Activated CD8-positive, alpha-beta memory T cell treated with anti-CD3 and anti-CD28 coated beads for 36 hours (primary cell): ENCODE measurements around the gene NF2. TPM values are rescaled to one million over a fixed set of nuclear protein-coding genes. Genes with fewer than 3 reads are reported as not detected.
"Not testable (repeated sequence)": the region's sequence is repeated elsewhere in the genome, so short reads cannot be mapped to it uniquely, and the experiment has no call there.

Experiments
- CTCF ChIA-PET: fragments of 350-600 bp; sonication (Branson Sonifier 250); formaldehyde crosslinking; loops from one replicate; lab custom pipeline; 2021; ENCODE audit warnings: antibody characterized with exemption; lab: Charles Lee
- POLR2A ChIA-PET: fragments of 350-600 bp; sonication (Branson Sonifier 250); formaldehyde crosslinking; loops from one replicate; lab custom pipeline; 2021; ENCODE audit warnings: antibody characterized with exemption; lab: Charles Lee
- total RNA-seq, 2 experiments: library from RNA; stranded (reverse); gene quantifications; one replicate each; pipeline ENCODE4 v1.2.3, GENCODE V29; 2021

The NF2 gene
- total RNA-seq, 2 experiments from 2014 or later = 54.2 to 54.7 TPM

GRCh38 chr22:29587938-29588699, 15.3 kb upstream of the NF2 start:
- ChIA-PET CTCF (interaction anchor here (0.6 to 0.7 kb wide), 2 partner anchors 35 to 38 kb away, joined by 3 to 6 read pairs; no protein-coding TSS in a partner anchor), POLR2A (interaction anchor here (0.7 kb wide), 1 partner anchor 169 kb away, joined by 5 read pairs; no protein-coding TSS in a partner anchor)

DNA sequence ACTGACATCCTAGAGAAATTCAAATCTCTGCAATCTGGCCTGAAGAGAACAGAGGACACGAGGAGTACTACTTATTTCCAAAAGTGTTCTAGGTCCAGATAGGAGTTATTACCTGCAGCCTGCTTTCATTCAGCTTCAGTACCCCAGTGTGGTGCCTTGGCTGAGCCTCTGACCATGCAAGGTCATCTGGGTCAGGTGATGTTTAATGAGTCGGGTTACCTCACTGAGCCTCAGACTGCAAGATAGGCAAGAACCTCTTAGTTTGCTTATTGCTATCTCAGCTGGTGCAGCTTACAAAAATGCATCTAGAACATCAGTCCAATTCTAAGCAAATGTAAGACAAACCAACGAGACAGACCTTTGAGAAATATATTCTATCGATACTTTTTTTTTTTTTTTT, 9.5 kb upstream of the NF2 start:
- ChIA-PET CTCF (no interaction called here), POLR2A (no interaction called here)

GRCh38 chr22:29594447-29594846, 9.0 kb upstream of the NF2 start:
- POLR2A ChIA-PET = not testable (repeated sequence)
- CTCF ChIA-PET = interaction anchor here (1.1 kb wide), 1 partner anchor 31 kb away, joined by 4 read pairs; no protein-coding TSS in a partner anchor

DNA sequence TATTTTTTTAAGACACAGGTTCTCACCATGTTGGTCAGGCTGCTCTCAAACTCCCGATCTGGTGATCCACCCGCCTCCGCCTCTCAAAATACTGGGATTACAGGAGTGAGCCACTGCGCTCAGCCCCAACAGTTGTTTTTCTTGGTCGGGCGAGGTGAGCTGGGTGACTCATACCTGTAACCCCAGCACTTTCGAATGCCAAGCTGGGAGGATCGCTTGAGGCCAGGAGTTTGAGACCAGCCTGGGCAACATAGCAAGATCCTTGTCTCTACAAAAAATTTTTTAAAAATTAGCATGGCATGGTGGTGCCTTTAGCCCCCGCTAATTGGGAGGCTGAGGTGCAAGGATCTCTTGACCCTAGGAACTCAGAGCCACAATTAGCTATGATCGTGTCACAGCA, 7.0 kb upstream of the NF2 start:
- ChIA-PET CTCF (interaction anchor here (0.5 kb wide), 1 partner anchor 29 kb away, joined by 3 read pairs; no protein-coding TSS in a partner anchor), POLR2A (no interaction called here)

- POLR2A ChIA-PET = interaction anchor here (1.1 kb wide), 1 partner anchor 44 kb away, joined by 4 read pairs; the partner anchor contains the start of gene THOC5
- CTCF ChIA-PET = not testable (repeated sequence)
Observed at GRCh38 chr22:29597871-29598683, 5.4 kb upstream of the NF2 start.

DNA sequence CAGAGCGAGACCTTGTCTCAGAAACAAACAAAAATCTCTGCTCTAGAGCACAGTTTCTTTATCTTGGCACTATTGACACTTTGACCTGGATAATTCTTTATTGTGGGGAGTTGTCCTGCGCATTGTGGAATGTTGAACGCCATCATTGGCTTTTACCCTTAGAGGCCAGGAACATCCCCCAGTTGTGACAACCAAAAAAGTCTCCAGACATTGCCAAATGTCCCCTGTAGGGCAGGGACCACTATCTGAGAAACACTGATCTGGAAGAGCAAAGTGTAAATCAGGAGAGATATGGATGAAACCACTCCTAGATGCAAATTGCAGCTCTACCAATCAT, 4.8 kb upstream of the NF2 start:
- CTCF ChIA-PET = interaction anchor here (0.5 kb wide), 1 partner anchor 1936 kb away, joined by 4 read pairs; no protein-coding TSS in a partner anchor

DNA sequence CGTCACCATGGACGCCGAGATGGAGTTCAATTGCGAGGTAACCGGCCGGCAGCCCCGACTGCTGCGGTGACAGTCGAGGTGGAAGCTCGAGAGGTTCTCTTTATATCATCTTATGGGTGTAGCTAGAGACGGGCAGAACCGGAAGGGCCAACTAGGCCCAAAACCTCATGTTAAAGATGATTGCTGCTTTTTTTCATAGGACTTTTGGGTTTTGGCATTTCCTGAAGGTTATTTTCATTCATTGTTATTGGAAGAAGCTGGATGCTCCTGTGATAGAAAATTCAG, 585 bp downstream of the NF2 start:
- POLR2A ChIA-PET = interaction anchor here (0.6 to 0.7 kb wide), 2 partner anchors 19 to 1709 kb away, joined by 3 read pairs; no protein-coding TSS in a partner anchor
- CTCF ChIA-PET = interaction anchor here (0.9 to 3.9 kb wide), 2 partner anchors 22 to 25 kb away, joined by 4 to 14 read pairs; no protein-coding TSS in a partner anchor

More for the DNA sequence above, 4.8 kb upstream of the NF2 start:
- POLR2A ChIA-PET = no interaction called here

- POLR2A ChIA-PET = interaction anchor here (0.6 kb wide), 1 partner anchor 35 kb away, joined by 4 read pairs; no protein-coding TSS in a partner anchor
- CTCF ChIA-PET = interaction anchor here (3.9 kb wide), 1 partner anchor 21 kb away, joined by 14 read pairs; no protein-coding TSS in a partner anchor
Observed at GRCh38 chr22:29605527-29605850, 2.1 kb downstream of the NF2 start.

DNA sequence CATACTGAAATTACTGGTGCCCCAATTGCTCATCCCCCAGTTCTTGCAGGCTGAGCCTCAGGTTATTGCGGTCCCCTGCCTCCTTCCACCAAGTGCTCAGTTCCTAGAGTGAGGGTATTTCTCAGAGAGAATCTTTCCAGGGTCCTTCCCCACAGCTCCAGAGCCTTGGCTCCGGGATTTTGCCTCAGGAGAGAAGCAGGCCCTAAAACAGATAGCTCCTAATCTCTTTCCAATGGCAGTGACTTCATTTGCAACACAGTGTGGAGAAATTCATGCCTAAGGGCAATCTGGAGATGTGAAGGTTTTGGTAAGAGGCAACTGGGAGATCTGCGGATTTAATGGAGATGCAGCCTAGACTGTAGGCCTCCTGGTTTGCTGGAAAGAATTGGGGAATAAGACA, 2.9 kb downstream of the NF2 start:
- CTCF ChIA-PET = interaction anchor here (3.9 kb wide), 1 partner anchor 20 kb away, joined by 14 read pairs; no protein-coding TSS in a partner anchor
- POLR2A ChIA-PET = interaction anchor here (0.6 kb wide), 1 partner anchor 223 kb away, joined by 3 read pairs; no protein-coding TSS in a partner anchor

- POLR2A ChIA-PET = no interaction called here
- CTCF ChIA-PET = interaction anchor here (0.7 to 3.9 kb wide), 2 partner anchors 19 to 506 kb away, joined by 3 to 14 read pairs; no protein-coding TSS in a partner anchor
Observed at GRCh38 chr22:29607426-29607825, 4.0 kb downstream of the NF2 start.

DNA sequence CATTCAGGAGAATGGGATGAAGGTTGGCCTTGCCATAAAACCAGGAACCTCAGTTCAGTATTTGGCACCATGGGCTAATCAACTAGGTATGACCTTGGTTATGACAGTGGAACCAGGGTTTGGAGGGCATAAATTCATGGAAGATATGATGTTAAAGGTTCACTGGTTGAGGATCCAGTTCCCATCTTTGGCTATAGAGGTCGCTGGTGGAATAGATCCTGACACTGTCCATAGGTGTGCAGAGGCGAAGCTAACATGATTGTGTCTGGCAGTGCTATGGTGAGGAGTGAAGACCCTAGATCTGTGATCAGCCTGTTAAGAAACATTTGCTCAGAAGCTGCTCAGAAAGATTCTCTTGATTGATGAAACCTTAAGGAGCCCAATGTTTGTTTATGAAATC, 5.7 kb downstream of the NF2 start:
- ChIA-PET POLR2A (no interaction called here), CTCF (no interaction called here)

GRCh38 chr22:29610780-29611179, 7.3 kb downstream of the NF2 start:
- POLR2A ChIA-PET = no interaction called here
- CTCF ChIA-PET = no interaction called here

DNA sequence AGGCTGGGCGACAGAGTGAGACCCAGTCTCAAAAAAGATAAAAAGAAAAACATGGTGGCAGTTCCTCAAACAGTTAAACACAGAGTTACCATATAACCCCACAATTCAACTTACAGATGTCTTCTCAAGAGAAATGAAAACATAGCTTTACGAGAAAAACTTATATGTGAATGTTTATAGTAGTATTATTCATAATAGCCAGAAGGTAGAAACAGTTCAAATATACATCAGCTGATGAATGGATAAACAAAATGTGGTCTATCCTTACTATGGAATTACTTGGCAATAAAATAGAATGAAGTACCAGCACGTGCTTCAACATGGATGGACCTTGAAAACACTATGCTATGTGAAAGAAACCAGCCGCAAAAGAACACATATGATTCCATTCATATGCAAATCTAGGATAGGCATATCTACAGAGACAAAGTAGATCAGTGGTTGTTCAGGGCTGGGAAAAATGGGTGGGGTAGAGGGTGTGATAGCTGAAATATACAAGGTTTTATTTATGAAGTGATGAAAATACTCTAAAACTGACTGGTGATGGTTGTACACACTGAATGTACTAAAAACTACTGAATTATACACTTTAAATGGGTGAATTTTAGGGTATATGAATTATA, 12.4 kb downstream of the NF2 start:
- CTCF ChIA-PET = interaction anchor here (0.6 kb wide), 1 partner anchor 1969 kb away, joined by 3 read pairs; no protein-coding TSS in a partner anchor
- POLR2A ChIA-PET = no interaction called here

- ChIA-PET CTCF (no interaction called here), POLR2A (no interaction called here)
Observed at GRCh38 chr22:29617922-29618629, 14.6 kb downstream of the NF2 start.

GRCh38 chr22:29621761-29622526, 18.5 kb downstream of the NF2 start:
- ChIA-PET CTCF (no interaction called here), POLR2A (no interaction called here)

DNA sequence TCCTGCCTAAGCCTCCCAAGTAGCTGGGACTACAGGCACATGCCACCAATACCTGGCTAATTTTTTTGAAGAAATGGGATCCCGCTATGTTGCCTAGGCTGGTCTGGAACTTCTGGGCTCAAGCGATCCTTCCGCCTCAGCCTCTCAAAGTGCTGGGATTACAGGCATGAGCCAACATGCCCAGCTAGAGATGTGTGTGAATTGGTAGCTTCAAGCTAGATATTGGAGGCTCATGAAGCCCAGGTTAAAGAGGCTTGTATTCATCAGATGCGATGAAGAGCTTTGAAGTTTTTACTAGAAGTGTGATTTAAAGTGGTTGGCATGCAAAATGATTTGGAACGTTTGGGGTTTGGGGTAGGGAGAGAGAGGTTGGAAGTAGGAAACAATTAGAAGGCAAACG, 19.6 kb downstream of the NF2 start:
- CTCF ChIA-PET = interaction anchor here (0.6 kb wide), 2 partner anchors 35 to 972 kb away, joined by 3 to 4 read pairs; no protein-coding TSS in a partner anchor
- POLR2A ChIA-PET = no interaction called here

- ChIA-PET POLR2A (no interaction called here), CTCF (interaction anchor here (0.6 kb wide), 1 partner anchor 36 kb away, joined by 3 read pairs; no protein-coding TSS in a partner anchor)
Observed at GRCh38 chr22:29623553-29624169, 20.2 kb downstream of the NF2 start.
